NCI-H524 treated with DMSO at 0.1 percent for 48 hours (cell line): ENCODE results near the gene GPRC5A.
A peak's percentile ranks its signal among the peaks of the same experiment; 100 is the strongest.
"Not testable (repeated sequence)": the region's sequence is repeated elsewhere in the genome, so short reads cannot be mapped to it uniquely, and the experiment has no call there.

ENCODE experiments used
- DNase-seq: peaks from one replicate; lab custom pipeline; 2025; lab: John Stamatoyannopoulos, UW

GPRC5A gene, protein sequence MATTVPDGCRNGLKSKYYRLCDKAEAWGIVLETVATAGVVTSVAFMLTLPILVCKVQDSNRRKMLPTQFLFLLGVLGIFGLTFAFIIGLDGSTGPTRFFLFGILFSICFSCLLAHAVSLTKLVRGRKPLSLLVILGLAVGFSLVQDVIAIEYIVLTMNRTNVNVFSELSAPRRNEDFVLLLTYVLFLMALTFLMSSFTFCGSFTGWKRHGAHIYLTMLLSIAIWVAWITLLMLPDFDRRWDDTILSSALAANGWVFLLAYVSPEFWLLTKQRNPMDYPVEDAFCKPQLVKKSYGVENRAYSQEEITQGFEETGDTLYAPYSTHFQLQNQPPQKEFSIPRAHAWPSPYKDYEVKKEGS

DNA sequence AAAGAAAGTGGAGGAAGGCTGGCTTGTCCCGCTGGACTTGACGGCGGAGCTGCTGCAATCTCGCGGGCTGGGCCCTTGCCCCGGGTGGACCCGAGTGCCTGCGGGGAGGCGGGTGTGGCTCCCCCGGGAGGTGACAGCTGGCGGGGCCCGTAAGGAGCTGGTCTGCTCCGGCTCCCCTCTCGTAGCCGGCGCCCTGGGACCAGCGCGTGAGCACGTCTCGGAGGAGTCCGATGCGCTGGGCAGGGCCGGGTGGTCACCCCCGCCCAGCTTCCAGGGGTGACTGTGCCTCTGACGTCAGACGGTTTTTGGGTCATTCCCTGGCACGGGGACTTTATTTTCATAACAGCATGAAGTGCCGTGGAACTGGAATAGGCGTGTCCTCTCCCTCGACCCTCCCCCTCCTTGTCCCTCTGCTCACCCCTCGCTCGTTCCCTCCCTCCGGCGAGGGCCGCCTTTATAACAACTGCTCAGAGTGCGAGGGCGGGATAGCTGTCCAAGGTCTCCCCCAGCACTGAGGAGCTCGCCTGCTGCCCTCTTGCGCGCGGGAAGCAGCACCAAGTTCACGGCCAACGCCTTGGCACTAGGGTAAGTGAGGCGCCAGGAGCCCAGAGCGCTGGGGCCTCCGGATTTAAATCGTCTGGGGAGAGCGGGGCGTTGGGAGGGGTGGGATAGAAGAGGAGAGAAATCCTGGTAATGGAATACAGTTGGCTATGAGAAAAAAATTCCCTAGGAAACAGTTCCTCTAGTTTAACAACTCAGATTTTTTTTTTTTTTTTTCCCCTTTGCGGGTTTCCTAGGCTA, at the start of gene GPRC5A:
TSS of gene GPRC5A (plus strand) at position 483 of the 801 bp plus-strand sequence. CDS start 16,688 bp downstream, outside the sequence.
- peak; percentile 26 for DNase-seq

GRCh38 chr12:12845794-12846243, 45.5 kb upstream of the GPRC5A start:
- no peak for DNase-seq

DNA sequence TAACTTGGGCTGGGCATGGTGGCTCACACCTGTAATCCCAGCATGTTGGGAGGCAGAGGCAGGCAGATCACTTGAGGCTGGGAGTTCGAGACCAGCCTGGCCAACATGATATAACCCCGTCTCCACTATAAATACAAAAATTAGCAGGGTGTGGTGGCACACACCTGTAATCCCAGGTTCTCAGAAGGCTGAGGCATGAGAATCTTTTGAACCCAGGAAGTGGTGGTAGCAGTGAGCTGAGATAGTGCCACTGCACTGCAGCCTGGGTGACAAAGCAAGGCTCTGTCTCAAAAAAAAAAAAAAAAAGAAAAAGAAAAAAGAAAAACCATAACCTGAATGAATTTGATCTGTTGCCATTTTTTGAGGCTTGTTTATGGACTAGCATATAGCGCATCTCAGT, 44.6 kb upstream of the GPRC5A start:
- DNase-seq: not testable (repeated sequence)

DNA sequence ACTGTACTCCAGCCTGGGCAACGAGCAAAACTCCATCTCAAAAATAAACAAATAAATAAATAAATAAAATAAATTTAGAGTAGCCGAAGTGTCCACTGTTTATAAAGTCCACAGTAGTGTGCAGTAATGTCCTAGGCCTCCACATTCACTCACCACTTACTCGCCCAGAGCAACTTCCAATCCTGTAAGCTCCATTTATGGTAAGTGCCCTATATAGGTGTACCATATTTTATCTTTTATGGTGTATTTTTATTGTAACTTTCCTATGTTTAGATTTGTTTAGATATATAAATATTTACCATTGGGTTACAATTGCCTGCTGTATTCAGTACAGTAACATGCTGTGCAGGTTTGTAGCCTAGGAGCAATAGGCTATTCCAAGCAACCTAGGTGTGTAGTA, 37.9 kb upstream of the GPRC5A start:
- no peak for DNase-seq

DNA sequence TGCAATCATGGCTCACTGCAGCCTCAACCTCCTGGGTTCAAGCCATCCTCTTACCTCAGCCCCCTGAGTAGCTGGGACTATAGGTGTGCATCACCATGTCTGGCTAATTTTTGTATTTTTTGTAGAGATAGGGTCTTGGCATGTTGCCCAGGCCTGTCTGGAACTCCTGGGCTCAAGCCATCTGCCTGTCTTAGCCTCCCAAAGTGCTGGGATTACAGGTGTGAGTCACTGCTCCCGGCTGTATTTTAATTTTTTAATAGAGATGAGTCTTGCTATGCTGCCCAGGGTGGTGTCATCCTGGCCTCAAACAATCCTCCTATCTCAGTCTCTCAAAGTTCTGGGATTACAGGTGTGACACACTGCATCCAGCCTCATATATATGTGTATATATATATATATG, 31.7 kb upstream of the GPRC5A start:
- peak; percentile 8 for DNase-seq

- DNase-seq: no peak
Observed at GRCh38 chr12:12864243-12864642, 27.1 kb upstream of the GPRC5A start.

- no peak for DNase-seq
Observed at GRCh38 chr12:12868477-12869235, 22.7 kb upstream of the GPRC5A start.

GRCh38 chr12:12870465-12870864, 20.9 kb upstream of the GPRC5A start:
- DNase-seq: no peak

GRCh38 chr12:12871587-12872138, 19.7 kb upstream of the GPRC5A start:
- DNase-seq: no peak

DNA sequence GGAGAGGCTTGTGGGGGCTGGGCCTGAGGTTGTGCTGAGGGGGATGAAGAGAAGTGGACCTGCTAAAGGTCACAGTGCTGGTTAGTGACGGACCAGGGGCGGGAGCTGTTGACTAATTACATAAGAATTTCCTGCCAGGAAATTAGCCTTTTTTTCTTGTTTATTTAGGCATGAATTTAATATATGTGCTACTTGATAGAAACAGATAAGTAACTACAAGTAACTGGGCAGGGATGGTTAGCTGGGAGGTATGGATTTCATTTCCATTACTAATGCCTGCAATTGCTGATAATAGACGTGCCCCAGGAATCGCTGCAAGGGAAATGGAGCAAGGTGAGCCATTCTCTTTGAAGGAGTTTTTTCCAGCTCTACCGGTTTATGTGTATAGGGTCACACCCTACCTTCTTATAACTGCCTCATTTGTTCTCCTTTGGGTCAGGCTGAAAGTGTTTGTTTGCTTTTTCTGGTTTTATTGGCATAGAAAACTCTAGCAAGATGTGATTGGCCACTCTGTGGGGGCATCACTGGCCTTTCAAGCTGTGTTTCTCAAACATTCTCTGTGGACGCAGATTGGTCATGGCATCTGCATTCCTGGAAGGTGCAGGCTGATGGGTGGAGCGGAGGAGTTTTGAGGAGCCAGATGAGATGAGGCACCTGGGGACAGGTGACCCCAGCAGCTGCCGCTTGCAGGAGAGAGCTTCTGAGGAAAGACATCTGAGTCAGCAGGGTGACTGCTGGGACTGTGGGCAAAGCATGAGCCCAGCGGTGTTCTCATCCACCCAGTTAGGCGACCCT, 19.0 kb upstream of the GPRC5A start:
- no peak for DNase-seq

GRCh38 chr12:12872934-12873275, 18.5 kb upstream of the GPRC5A start:
- DNase-seq: no peak

GRCh38 chr12:12874029-12874428, 17.3 kb upstream of the GPRC5A start:
- no peak for DNase-seq

DNA sequence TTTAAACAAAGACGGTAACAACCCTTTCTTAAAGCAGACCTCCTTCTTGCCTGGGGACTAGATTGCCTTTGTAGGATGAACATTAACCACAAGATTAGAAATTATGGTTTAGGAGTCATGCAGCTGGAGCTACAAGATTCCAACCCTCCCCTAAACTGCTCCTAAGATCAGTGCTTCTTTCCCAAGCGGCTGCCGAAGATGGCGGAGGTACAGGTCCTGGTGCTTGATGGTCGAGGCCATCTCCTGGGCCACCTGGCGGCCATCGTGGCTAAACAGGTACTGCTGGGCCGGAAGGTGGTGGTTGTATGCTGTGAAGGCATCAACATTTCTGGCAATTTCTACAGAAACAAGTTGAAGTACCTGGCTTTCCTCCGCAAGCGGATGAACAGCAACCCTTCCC, 16.1 kb upstream of the GPRC5A start:
- not testable (repeated sequence) for DNase-seq

DNA sequence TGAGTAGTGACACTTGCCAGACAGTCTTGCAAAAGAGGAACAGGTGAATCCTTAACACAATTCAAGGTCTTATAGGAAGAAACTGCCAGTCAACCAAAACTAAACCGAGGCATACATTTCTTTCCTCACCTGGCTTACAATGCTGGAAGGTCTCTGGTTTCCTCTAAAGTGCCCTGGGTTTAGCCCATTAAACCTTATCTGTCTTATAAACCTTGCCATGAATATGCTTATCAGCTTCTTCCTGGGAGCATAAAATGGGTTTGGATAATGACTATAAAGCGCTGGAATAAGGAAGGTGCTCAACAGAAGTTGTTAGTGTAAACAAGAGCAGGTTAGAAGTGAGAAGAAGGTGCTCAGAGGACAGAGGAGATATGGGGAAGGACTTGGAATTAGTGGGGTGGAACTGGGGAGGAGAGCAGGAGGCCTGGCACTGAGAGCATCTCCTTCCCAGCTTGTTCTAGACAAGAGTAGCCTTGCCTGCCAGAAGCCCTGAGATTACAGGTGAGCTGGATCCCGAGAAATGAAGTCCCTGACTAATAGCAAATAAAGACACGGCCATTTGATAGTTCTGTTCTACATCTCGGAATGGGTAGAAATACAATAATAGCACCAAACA, 14.1 kb upstream of the GPRC5A start:
- DNase-seq: no peak

DNA sequence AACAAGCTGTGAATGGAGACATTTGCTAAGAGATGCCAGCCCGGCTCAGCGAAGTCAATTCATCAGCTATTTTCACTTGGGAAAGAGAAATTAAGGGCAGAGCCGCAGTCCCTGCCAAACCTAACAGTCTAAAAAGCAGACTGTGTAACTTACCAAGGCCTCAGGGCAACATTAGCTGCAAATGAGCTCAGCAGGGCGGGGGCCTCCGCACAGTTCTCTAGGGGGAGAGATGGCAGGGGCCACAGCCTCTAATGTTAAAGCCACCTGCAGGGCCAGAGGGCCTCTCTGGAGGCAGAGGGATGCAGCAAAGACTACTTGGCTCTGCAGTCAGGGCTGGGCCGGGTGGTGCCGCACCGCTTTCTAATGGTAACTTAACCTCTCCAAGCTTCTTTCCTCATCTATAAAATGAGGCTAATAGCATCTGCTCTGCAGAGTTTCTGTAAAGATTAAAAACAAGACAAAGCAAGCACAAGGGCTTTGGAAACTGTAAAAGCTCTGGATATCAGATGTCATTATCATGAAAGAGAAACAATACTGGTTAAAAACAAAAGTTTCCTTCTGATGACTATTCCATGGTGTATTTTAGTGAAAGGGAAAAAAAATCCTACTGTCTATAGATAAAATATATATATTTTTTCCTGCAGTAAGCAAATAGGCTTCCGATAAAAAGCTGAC, 13.4 kb upstream of the GPRC5A start:
- DNase-seq: no peak

DNA sequence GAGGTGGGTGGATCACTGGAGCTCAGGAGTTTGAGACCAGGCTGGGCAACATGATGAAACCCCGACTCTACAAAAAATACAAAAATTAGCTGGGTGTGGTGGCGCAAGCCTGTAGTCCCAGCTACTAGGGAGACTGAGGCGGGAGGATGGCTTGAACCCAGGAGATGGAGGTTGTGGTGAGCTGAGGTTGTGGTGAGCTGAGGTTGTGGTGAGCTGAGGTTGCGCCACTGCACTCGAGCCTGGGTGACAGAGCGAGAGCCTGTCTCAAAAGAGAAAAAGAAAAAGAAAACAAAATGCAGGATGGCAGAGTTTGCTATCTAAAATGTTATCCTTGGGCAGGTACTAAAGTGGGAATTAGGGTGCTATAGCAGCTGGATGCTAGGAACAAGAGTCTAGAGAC, 10.8 kb upstream of the GPRC5A start:
- no peak for DNase-seq

DNA sequence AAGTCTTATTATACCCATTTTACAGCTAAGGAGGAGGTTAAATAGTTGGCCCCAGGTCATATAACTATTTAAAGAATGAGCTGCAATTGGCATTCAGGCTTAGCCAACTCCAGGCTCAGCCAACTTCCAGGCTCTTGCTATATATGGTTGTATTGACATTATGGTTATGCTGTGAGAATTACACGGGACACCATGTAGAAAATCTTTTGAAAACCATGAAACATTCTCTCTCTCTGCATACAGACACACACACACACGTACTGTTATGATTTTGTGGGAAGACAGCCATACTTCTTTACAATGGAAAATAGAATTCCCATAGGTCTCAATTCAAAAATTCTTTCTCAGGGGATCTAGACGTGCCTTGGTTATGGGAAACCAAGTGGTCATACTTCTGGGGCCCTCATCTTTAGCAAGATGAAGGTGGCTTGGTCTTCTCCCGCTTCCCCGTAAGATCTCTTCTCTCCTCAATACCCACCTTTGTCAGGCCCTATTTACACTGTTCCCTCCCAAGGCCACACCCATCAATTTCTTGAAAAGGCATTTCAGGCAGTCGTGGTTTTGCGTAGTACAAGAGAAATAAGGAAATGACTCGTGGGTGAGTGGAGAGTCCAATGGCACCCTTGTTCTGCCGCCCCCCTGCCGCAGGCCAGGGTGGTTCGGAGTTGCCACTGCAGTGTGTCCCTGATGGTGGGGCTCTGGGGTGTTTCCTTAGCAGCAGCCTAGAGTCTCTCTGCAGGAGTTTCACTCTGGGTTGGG, 10.0 kb upstream of the GPRC5A start:
- no peak for DNase-seq

DNA sequence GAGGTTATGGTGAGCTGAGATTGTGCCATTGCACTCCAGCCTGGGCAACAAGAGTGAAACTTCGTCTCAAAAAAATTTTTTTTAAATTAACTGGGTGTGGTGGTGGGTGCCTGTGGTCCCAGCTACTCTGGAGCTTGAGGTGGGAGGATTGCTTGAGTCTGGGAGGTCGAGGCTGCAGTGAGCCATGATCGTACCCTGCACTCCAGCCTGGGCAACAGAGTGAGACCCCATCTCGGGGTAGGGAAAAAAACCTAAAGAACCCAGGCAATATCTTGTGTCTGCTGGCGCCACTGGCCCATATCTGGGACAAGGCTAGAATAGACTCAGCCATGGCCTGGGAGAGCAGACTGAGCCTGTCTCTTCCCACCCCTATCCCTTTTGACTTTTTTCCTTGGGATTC, 9.1 kb upstream of the GPRC5A start:
- DNase-seq: no peak

- DNase-seq: no peak
Observed at GRCh38 chr12:12883369-12884001, 7.9 kb upstream of the GPRC5A start.
